Naive thymus-derived CD4-positive, alpha-beta T cell (primary cell): ENCODE measurements around the gene MDH1B. TPM values are rescaled to one million over a fixed set of nuclear protein-coding genes. Genes with fewer than 3 reads are reported as not detected.
A peak's percentile ranks its signal among the peaks of the same experiment; 100 is the strongest.
"Not testable (repeated sequence)": the region's sequence is repeated elsewhere in the genome, so short reads cannot be mapped to it uniquely, and the experiment has no call there.

ENCODE experiments used
- ATAC-seq: fragments of 150-1000 bp; cut with Tn5 transposase; 2 replicates; pipeline ENCODE4 v1.10.0; 2021; ENCODE audit warnings: mild to moderate bottlenecking, moderate library complexity
- CTCF ChIA-PET: fragments of 350-600 bp; sonication (Branson Sonifier 250); formaldehyde crosslinking; loops from one replicate; lab custom pipeline; 2021; ENCODE audit warnings: antibody characterized with exemption; lab: Charles Lee
- POLR2A ChIA-PET: fragments of 350-600 bp; sonication (Branson Sonifier 250); formaldehyde crosslinking; loops from one replicate; lab custom pipeline; 2021; ENCODE audit warnings: antibody characterized with exemption, inconsistent platforms; lab: Charles Lee
- DNase-seq, 9 donors: peaks; one replicate each; pipeline versions ENCODE4 v3.0.0 to v3.0.0-alpha.2; 2020 to 2022; ENCODE audit warnings: mixed read lengths in 1 of 9
- H3K27ac ChIP-seq: one replicate; pipeline ENCODE4 v1.7.0; 2013; ENCODE audit warnings: mild to moderate bottlenecking, low read depth, low read length, moderate library complexity
- H3K27me3 ChIP-seq, 2 donors: one replicate each; pipeline ENCODE4 v1.7.0; 2013; ENCODE audit warnings: low read length in 2 of 2, mild to moderate bottlenecking in 2 of 2, moderate library complexity in 2 of 2; ENCODE audit not compliant: control insufficient read depth in 2 of 2, insufficient read depth in 2 of 2
- H3K36me3 ChIP-seq, 3 experiments: 1 replicate in 2 of 3; 2 replicates in 1 of 3; pipeline ENCODE4 v1.7.0; 2013; ENCODE audit warnings: low read length in 3 of 3, mild to moderate bottlenecking in 3 of 3, moderate library complexity in 1 of 3; ENCODE audit not compliant: insufficient read depth in 3 of 3, control insufficient read depth in 2 of 3
- H3K4me1 ChIP-seq, 2 donors: one replicate each; pipeline ENCODE4 v1.7.0; 2013; ENCODE audit warnings: low read length in 2 of 2, mild to moderate bottlenecking in 2 of 2, moderate library complexity in 1 of 2; ENCODE audit not compliant: control insufficient read depth in 2 of 2, insufficient read depth in 2 of 2
- H3K4me3 ChIP-seq: 2 replicates; pipeline ENCODE4 v1.7.0; 2013; ENCODE audit warnings: mild to moderate bottlenecking, low read length
- H3K9me3 ChIP-seq, 3 experiments: 1 replicate in 2 of 3; 2 replicates in 1 of 3; pipeline ENCODE4 v1.7.0; 2013; ENCODE audit warnings: low read length in 3 of 3; ENCODE audit not compliant: control insufficient read depth in 2 of 3
- H3K27ac Mint-ChIP-seq, 9 donors: one replicate each; pipeline ENCODE4 v1.8.0; 2020 to 2022; ENCODE audit warnings: mixed read lengths in 9 of 9, mild to moderate bottlenecking in 8 of 9, moderate library complexity in 5 of 9, inconsistent platforms in 2 of 9
- H3K27me3 Mint-ChIP-seq, 5 donors: one replicate each; pipeline ENCODE4 v1.8.0; 2021 to 2022; ENCODE audit warnings: mixed read lengths in 5 of 5, mild to moderate bottlenecking in 1 of 5
- H3K36me3 Mint-ChIP-seq, 5 donors: one replicate each; pipeline ENCODE4 v1.8.0; 2020 to 2022; ENCODE audit warnings: mixed read lengths in 5 of 5, mild to moderate bottlenecking in 3 of 5, inconsistent platforms in 1 of 5
- H3K4me1 Mint-ChIP-seq, 7 donors: one replicate each; pipeline ENCODE4 v1.8.0; 2020 to 2022; ENCODE audit warnings: mixed read lengths in 7 of 7, mild to moderate bottlenecking in 3 of 7, inconsistent platforms in 1 of 7
- H3K4me3 Mint-ChIP-seq, 10 donors: one replicate each; pipeline ENCODE4 v1.8.0; 2020 to 2022; ENCODE audit warnings: mild to moderate bottlenecking in 10 of 10, mixed read lengths in 10 of 10, moderate library complexity in 6 of 10, inconsistent platforms in 2 of 10
- H3K9me3 Mint-ChIP-seq, 11 donors: one replicate each; pipeline ENCODE4 v1.8.0; 2020 to 2022; ENCODE audit warnings: mixed read lengths in 11 of 11, mild to moderate bottlenecking in 4 of 11, inconsistent platforms in 1 of 11, moderate library complexity in 1 of 11
- intact Hi-C, 2 donors: fragments of 100-400 bp; cut with micrococcal nuclease; formaldehyde crosslinking; loops; one replicate each; pipeline ENCODE4 v1.15.1; 2023
- polyA plus RNA-seq, 2 donors: library from polyadenylated mRNA; unstranded; fragments of 300-500 nt; fragmentation: Illumina TruSeq; gene quantifications; one replicate each; pipeline ENCODE4 v1.2.3, GENCODE V29; 2021
- total RNA-seq, 6 experiments: library from RNA in 5 of 6; stranded (reverse) in 5 of 6; gene quantifications; 1 replicate in 5 of 6; 2 replicates in 1 of 6; pipeline ENCODE4 v1.2.3 and lab custom pipeline; 2021 to 2026

The MDH1B gene
- total and polyA plus RNA-seq, 7 experiments from 2014 or later = 0.12 to 0.54 (median 0.19) TPM; not detected in 2

DNA sequence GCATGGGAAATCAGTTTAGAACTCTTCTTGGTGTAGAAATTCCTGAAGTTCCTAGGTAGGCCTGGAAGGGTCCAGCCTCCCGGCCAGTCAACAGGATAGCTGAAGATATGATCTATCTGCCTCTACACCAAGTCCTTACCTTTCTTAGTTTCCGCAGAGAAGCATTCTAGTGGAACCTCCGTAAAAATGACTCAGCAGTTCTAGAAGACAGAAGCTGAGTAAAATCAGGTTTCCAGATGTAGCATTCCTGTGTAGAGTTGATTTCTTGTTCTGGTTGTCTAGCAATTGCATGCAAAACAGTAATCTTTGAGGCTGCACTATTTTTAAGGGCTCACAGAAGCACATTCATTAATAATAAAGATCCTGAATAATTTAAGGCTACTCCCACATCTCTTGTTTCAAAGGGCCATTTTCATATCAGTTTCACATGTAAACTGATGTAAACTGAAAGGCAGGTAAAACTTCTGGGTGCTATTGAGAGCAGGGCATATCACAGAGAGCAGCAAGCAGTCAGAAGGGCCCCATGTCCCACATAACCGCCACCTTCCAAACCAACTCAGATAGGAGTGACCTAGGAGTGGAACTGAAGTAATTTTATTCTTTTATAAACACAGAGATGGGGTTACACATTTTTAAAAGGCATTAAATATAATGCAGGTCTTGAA, 43.7 kb downstream of the MDH1B start:
- Histone ChIP-seq H3K4me1 (no peaks in the 10 kb centered on the region), H3K4me3 (no peak overlapping the region), H3K27me3 (peaks cover 0 to 3% of the 10 kb centered on the region in 2 donors), H3K36me3 (no peaks in the 10 kb centered on the region), H3K27ac (no peak overlapping the region), H3K9me3 (no peaks in the 10 kb centered on the region)
- CTCF ChIA-PET = no interaction called here
- DNase-seq = no peak
- Mint-ChIP-seq H3K4me3 (no peak overlapping the region), H3K4me1 (no peaks in the 10 kb centered on the region), H3K9me3 (peaks cover 0 to 9% (median 4%) of the 10 kb centered on the region in 11 donors), H3K36me3 (peaks cover 0 to 7% (median 0%) of the 10 kb centered on the region in 5 donors), H3K27me3 (peaks cover 29 to 39% (median 31%) of the 10 kb centered on the region in 5 donors), H3K27ac (no peak overlapping the region)
- no peak for ATAC-seq
- intact Hi-C loops = no loop called here
- POLR2A ChIA-PET = no interaction called here

DNA sequence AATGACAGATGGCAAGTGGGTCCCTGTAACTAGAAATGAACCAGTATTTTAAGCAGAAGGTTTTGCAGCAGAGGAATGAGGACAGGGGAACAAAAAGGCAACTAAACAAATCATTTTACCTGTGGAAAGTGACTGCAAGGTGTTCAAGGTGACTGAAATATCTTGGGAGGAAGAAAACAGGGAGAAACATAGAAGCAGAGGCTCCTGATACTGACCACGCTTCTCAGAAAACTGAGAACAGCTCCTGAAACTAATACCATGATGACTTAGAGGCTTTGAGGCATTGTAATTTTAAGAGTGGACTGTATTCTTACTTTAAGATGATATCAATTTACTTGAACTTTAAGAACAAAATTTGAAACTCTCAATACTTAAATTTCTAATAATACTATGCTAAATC, 46.8 kb downstream of the MDH1B start, which contains the start of gene DYTN:
Gene DYTN, minus strand, starts transcription at position 101 of the 400 bp plus-strand sequence. CDS start 117 bp downstream, outside the sequence.
- DNase-seq = no peak
- H3K27me3 Mint-ChIP-seq = peaks cover 25 to 37% (median 28%) of the 10 kb centered on the region in 5 donors
- peak within 1 kb of the TSS in 1 of 9 donors; percentile 14 for H3K27ac Mint-ChIP-seq
- Histone ChIP-seq H3K4me3 (no peak within 1 kb of the TSS), H3K36me3 (no peaks in the 10 kb centered on the region), H3K27me3 (no peaks in the 10 kb centered on the region), H3K27ac (no peak within 1 kb of the TSS), H3K4me1 (no peaks in the 10 kb centered on the region), H3K9me3 (no peaks in the 10 kb centered on the region)
- peaks cover 0 to 4% (median 0%) of the 10 kb centered on the region in 7 donors for H3K4me1 Mint-ChIP-seq
- no peak for ATAC-seq
- intact Hi-C loops = no loop called here
- H3K9me3 Mint-ChIP-seq = peaks cover 0 to 9% (median 4%) of the 10 kb centered on the region in 11 donors
- no peak within 1 kb of the TSS for H3K4me3 Mint-ChIP-seq
- ChIA-PET CTCF (no interaction called here), POLR2A (no interaction called here)
- peaks cover 0 to 7% (median 0%) of the 10 kb centered on the region in 5 donors for H3K36me3 Mint-ChIP-seq

DNA sequence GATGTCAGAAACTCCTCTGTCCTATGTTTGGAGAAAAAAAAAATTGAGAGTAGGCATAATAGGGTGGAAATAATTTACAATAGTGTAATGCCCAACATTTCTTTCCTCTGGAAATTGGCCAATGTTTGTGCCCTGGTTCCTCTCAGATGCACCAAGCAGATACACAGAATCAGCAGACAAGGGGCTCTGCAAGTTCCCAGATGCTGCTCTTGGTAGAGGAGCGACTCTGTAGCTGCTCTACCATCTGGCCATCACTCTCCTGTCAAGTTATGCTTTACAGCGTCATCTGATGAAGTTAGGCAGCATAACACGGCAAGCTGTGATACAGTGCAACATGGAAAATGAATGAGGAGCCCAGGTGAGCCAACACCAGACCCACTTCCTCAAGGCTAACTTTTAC, 48.5 kb downstream of the MDH1B start:
- peaks cover 0 to 5% (median 0%) of the 10 kb centered on the region in 7 donors for H3K4me1 Mint-ChIP-seq
- ATAC-seq = no peak

DNA sequence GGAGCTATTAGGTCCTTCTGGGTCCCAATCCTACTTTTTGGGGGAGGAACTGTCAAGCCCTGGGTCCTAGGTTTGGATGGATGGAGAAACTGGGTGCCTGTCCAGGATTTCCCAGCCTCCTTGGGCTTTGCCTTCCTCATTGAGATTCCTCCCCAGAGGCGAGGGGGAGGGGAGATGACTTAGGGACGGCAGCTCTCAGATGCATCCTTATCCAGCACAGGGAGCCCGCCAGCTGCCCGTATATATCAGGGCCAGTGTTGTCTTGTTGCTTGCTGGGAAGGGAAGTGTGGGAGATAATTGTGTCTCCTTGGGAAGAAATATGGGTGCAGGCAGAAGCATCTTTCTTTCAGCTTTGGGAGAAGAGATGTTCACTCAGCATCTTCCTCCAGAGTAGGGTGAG, 49.9 kb downstream of the MDH1B start:
- H3K4me3 ChIP-seq, H3K4me3 Mint-ChIP-seq, POLR2A ChIA-PET, H3K9me3 ChIP-seq, H3K36me3 Mint-ChIP-seq, H3K36me3 ChIP-seq, H3K9me3 Mint-ChIP-seq, DNase-seq, H3K4me1 Mint-ChIP-seq, ATAC-seq, H3K27me3 ChIP-seq, H3K4me1 ChIP-seq, H3K27ac Mint-ChIP-seq, H3K27ac ChIP-seq, intact Hi-C loops: not testable (repeated sequence)
- H3K27me3 Mint-ChIP-seq = peaks cover 17 to 35% (median 23%) of the 10 kb centered on the region in 5 donors
- CTCF ChIA-PET = interaction anchor here (0.6 kb wide), 1 partner anchor 16 kb away, joined by 3 read pairs; no protein-coding TSS in a partner anchor

More for the DNA sequence above, 48.5 kb downstream of the MDH1B start:
- no peak overlapping the region for H3K27ac ChIP-seq
- peaks cover 18 to 35% (median 23%) of the 10 kb centered on the region in 5 donors for H3K27me3 Mint-ChIP-seq
- POLR2A ChIA-PET = interaction anchor here (0.6 kb wide), 1 partner anchor 485 kb away, joined by 4 read pairs; no protein-coding TSS in a partner anchor
- CTCF ChIA-PET = no interaction called here
- peak overlapping the region in 1 of 9 donors; percentile 60 for H3K27ac Mint-ChIP-seq
- H3K36me3 ChIP-seq = no peaks in the 10 kb centered on the region
- H3K9me3 Mint-ChIP-seq = peaks cover 0 to 5% (median 0%) of the 10 kb centered on the region in 11 donors
- no peak for DNase-seq
- no peaks in the 10 kb centered on the region for H3K4me1 ChIP-seq
- intact Hi-C loops = no loop called here
- H3K4me3 ChIP-seq = no peak overlapping the region
- H3K27me3 ChIP-seq = no peaks in the 10 kb centered on the region
- H3K4me3 Mint-ChIP-seq = no peak overlapping the region
- peaks cover 0 to 3% (median 0%) of the 10 kb centered on the region in 5 donors for H3K36me3 Mint-ChIP-seq
- H3K9me3 ChIP-seq = no peaks in the 10 kb centered on the region

DNA sequence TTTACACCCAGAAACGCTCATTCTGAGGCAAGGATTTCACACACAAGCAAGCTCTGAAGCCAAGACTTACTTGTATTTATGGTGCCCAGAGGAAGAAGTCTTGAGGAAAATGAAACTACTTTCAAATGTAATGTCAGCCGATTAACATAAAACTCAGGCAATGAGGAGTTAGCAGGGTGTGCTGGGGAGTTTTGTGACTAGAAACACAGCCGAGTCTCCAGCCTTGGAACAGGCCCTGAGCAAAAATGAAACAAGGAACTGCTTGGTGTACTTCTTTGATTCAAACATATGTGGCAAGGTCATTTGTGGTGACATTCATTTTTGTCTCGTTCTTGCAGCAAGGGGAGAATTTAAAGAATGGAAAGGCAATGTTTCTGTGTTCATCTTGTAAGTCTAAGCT, 51.4 kb downstream of the MDH1B start:
- H3K36me3 ChIP-seq = no peaks in the 10 kb centered on the region
- DNase-seq = no peak
- ChIA-PET CTCF (no interaction called here), POLR2A (no interaction called here)
- ATAC-seq = peak; percentile 24
- no peaks in the 10 kb centered on the region for H3K9me3 ChIP-seq
- H3K27me3 Mint-ChIP-seq = peaks cover 10 to 31% (median 22%) of the 10 kb centered on the region in 5 donors
- H3K9me3 Mint-ChIP-seq = peaks cover 0 to 4% (median 0%) of the 10 kb centered on the region in 11 donors
- H3K27ac ChIP-seq = no peak overlapping the region
- H3K4me1 ChIP-seq = no peaks in the 10 kb centered on the region
- H3K4me3 ChIP-seq = no peak overlapping the region
- H3K4me1 Mint-ChIP-seq = peaks cover 0 to 5% (median 0%) of the 10 kb centered on the region in 7 donors
- H3K4me3 Mint-ChIP-seq = no peak overlapping the region
- H3K36me3 Mint-ChIP-seq = no peaks in the 10 kb centered on the region
- no peaks in the 10 kb centered on the region for H3K27me3 ChIP-seq
- no peak overlapping the region for H3K27ac Mint-ChIP-seq
- intact Hi-C loops = no loop called here

DNA sequence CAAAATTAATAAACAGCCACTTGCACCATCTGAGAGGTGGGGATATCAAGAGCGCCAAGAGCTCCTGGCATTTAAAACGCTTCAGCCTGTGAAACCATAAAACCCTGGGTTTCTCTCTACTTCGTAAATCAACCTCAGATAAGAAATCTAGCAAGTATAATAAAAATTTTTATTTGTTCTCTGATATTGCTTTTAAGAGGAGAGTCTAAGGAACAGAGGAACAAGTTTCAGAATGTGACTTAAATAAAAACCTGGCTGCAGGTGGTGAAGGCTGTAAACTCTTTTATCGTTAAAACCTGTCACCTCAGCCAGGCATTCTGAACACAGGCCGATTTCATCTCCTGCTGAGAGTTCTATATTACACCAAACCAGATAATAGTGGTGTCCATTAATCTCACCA, 56.8 kb downstream of the MDH1B start:
- no peaks in the 10 kb centered on the region for H3K9me3 Mint-ChIP-seq
- no peaks in the 10 kb centered on the region for H3K4me1 ChIP-seq
- CTCF ChIA-PET = no interaction called here
- H3K9me3 ChIP-seq = no peaks in the 10 kb centered on the region
- no peaks in the 10 kb centered on the region for H3K36me3 ChIP-seq
- no peaks in the 10 kb centered on the region for H3K36me3 Mint-ChIP-seq
- H3K27me3 ChIP-seq = no peaks in the 10 kb centered on the region
- ATAC-seq = no peak
- intact Hi-C loops = no loop called here
- DNase-seq = no peak
- POLR2A ChIA-PET = interaction anchor here (0.7 kb wide), 1 partner anchor 375 kb away, joined by 3 read pairs; no protein-coding TSS in a partner anchor
- H3K27ac Mint-ChIP-seq = no peak overlapping the region
- H3K27me3 Mint-ChIP-seq = peaks cover 0 to 13% (median 6%) of the 10 kb centered on the region in 5 donors
- no peak overlapping the region for H3K4me3 Mint-ChIP-seq
- peaks cover 0 to 1% (median 0%) of the 10 kb centered on the region in 7 donors for H3K4me1 Mint-ChIP-seq
- no peak overlapping the region for H3K4me3 ChIP-seq
- H3K27ac ChIP-seq = no peak overlapping the region
